ENCODE results near the gene ASGR1.
"Not testable (repeated sequence)": the region's sequence is repeated elsewhere in the genome, so short reads cannot be mapped to it uniquely, and the experiment has no call there.

Gene ASGR1

DNA sequence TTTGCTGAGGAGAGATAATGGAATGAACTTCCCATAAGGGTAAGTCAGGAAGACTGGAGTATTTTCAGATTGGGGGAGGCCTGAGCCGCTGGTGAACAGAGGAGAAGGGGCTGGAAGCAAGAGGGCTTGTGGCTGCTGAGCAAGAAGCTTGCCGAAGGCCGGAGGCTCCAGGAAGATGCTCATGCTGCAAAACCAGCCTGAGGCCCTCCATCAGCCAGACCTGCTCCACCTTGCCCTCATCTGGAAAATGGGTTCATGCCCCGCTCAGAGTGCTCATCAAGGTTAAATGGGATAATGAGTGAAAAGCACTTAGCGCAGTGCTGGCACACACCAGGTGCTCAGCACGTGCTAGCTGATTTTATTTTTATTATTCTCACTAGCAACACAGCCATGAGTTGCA is 5.5 kb upstream of the ASGR1 start:
- DNase-seq = no peak

DNA sequence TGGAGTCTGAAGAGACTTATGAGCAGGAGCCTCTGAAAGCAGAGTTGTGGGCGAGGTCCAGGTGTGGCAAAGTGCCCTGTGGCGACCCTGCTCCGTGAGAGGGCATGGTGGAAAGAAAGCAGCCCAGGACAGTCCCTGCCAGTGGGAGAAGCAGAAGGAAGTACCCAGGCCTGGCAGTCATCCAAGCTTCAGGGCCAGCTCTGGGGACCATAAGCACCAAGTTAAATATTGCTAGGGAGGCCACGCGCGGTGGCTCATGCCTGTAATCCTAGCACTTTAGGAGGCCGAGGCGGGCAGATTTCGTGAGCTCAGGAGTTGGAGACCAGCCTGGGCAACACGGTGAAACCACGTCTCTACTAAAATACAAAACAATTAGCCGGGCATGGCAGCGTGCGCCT is 4.9 kb upstream of the ASGR1 start:
- DNase-seq = no peak

DNA sequence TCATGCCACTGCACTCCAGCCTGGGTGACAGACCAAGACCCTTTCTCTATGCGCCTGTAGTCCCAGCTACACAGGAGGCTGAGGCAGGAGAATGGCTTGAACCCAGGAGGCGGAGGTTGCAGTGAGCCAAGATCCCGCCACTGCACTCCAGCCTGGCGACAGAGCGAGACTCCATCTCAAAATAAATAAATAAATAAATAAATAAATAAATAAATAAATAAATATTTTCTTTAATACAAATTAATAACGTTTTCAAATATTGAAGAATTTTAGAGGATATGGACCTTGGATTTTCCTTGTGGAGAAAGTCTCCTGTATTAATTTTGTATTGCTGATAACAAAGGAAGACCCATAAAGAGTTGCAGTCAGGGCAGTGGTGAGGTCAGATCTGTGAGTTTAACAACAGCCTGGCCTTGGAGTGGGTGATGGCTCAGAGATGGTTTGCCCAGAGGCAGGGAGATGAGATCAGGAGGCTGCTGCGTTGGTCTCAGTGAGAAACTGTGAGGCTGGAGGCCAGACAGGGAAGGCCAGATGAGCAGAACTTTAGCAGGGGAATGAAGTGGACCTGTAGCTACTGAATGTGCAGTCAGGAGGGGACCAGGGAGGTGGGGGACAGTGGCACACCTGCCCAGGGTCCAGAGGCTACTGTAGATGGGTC is 4.4 kb upstream of the ASGR1 start:
- no peak for DNase-seq

DNA sequence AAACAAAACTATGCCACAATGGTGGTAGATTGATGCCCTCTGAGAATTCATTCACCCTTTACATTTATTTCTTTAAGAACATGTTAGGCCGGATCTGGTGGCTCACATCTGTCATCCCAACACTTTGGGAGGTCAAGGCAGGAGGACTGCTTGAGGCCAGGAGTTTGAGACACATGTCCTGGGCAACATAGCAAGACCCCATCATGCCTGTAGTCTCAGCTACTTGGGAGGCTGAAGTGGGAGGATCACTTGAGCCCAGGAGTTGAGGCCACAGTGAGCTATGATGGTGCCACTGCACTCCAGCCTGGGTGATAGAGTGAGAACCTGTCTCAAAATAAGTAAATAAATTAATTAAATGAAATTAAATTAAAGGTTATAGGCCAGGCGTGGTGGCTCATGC is 2.9 kb upstream of the ASGR1 start:
- DNase-seq = not testable (repeated sequence)

DNA sequence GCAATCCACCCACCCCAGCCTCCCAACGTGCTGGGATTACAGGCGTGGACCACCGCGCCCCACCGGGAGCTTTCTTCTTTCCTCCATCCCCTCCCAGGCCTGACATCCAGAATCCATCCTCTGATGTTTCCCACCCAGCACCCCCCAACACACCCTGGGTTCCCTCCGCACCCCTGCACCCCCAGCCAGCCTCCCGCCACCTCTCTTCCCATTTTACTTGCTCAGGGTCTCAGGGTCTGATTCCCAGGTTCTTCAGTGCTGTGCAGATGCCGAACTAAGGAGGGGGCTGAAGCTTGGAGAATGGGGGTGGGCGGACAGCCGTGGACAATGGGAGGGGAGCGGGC is 225 bp downstream of the ASGR1 start:
- DNase-seq = no peak

DNA sequence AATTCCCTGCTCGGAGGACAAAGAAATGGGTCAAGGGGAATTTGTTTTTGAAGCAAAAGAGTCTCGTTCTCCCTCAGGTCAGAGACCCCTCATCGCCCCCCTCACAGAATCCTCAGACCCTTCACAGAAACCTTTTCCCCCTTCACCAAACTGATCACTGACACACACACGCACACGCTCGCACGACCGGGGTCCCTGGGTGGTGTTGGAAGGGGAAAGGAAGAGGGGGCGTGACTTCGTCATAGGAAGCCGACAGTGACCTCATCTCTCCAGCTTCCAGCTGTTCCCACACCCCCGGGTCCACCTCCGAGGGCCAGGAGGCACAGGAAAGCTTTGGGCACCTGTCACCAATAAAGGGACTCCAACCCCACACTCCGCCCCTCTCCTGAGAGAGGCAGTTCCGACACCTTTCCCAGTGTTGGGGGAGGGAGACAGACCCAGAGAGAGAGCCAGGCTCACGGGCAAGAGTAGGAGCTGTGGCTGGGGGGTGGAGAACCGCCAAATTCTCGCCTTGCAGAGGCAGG is 1.2 kb downstream of the ASGR1 start:
- DNase-seq = no peak

DNA sequence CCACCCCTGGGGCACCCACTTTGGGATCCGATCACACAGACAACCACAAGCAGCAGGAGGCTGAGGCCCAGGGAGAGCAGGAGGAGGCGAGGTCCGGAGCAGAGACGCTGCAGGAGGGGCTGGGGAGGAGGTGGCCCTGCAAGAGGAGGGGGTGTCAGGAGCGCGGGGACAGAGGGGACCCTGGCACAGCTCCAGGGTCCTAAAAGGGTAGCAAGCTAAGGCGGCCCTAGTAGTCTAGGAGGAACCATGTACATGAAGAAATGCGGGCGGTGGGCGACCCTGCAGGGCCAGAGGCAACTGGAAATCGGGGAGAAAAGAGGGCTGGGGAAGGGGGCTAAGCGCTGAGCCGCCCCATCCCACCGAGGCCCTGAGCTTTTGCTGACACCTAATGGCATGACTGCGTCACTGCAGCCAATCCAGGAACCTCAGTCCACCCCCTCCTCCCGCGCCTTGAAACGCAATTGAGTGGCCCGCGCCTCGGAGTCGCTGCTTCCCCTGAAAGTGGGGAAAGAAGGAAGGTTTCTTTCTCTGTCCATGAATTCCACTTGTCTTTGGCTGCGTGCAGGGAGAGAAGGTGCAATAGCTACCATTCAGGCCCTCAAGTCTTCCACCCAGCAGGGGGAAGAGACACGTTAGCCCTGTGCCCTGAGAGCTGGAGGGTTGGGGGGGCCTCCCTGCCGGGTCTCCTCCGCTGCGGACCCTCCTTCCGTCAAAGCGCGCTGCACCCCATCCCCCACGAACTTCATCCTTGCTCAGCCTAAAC is 1.8 kb downstream of the ASGR1 start:
- DNase-seq = peak; percentile 64

DNA sequence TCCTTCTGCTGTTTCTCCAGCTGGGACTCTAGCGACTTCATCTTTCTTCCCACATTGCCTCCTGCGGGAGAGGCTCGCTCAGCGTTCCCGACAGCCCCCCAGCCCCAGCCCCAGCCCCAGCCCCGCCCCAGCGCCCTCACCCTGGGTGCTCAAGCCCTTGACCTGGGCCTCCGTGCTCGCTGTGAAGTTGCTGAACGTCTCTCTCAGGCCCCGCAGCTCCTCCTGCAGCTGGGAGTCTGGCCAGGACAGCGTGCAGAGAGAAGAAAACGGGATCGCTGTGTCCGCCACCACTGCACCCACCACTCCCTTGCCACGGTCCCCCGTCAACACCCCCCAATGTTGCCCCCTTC is 2.4 kb downstream of the ASGR1 start:
- no peak for DNase-seq

DNA sequence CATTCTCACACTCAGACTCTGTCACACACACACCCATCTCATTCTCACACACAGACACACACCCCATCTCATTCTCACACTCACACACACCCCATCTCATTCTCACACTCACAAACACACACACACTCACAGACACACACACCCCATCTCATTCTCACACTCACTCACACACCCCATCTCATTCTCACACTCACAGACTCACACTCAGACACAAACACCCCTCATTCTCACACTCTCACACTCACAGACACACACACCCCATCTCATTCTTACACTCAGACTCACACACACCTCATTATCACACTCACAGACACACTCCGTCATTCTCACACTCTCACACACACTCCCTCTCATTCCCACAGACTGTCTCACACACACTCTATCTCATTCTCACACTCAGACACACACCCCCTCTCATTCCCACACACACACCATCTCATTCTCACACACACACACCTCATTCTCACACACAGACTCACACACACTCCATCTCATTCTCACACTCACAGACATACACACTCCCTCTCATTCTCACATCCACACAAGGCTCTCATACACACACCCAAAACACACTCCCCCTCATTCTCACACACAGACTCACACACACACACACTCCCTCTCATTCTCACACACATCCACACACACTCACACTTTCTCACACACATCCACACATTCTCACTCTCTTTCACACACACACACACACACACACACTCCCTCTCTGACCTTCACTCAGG is 2.9 kb downstream of the ASGR1 start:
- no peak for DNase-seq

DNA sequence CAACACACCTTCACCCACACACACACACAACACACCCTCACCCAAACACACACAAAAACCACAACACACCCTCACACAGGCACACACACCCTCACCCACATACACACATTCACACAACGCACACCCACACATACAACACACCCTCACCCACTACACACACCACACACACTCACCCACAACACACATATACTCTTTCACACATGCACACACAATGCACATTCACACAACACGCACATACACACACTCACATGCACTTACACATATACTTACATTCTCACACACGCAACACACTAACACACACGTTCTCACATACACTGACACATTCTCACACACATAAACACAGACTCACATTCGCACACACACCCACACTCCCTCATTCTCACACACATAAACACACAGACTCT is 3.8 kb downstream of the ASGR1 start:
- no peak for DNase-seq

DNA sequence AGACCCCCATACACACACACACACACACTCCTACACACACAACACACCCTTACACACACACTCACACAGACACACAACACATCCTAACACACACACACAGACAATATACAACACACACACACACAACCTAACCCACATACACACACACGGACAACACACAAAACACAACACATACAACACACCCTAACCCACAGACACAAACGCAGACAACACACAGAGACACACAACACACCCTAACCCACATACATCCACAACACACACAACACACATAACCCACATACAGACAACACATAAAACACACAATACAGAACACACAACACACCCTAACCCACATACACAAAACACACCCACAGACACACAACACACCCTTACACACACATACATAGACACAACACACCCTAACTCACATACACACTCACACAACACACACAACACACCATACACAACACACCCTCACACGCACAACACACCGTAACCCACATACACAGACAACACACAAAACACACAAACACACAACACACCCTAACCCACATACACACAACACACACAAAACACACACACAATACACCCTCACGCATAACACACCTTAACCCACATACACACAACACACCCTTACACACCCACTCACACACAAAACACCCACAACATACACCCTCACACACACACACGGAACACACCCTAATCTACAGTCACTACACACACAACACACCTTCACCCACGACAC is 4.4 kb downstream of the ASGR1 start:
- DNase-seq = no peak

DNA sequence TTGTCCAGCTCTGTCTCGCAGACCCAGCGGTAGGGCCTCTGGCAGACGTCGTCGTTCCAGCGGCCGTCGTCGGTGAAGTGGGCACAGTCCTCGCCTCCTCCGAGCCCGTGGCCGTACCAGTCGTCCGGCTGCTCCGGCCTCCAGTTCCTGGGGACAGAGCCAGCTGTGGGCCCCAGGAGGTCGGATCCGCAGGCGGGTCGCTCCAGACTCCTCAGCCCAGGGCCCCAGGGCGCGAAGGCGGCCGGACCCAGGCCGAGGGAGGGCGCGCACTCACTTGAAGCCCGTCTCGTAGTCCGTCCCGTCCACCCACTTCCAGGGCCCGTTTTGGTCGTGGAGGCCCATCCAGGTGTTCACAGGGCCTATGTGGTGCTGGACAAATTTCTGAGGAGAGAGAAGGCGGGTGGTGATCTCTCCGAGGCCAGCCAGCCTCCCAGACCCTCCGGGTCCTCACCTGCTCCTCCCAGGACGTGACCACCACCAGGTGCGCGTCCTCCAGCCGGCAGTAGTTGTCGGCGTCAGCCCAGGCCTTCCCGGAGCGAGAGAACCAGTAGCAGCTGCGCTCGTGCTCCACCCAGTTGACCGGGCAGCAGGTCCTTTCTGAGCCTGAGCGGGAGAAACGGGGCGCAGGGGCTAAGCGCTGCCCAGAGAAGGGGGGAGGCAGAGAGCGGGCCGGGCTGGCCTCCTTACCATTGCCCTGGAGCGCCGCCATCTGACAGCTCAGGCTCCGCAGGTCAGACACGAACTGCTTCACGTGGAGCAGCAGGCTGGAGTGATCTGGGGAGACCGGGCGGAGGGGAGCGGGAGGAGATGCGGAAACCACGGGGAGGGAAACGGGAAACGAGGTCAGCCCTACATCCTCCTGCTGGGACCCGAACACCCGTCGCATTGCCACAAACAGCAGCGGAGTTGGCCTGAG is 5.2 kb downstream of the ASGR1 start:
- no peak for DNase-seq

DNA sequence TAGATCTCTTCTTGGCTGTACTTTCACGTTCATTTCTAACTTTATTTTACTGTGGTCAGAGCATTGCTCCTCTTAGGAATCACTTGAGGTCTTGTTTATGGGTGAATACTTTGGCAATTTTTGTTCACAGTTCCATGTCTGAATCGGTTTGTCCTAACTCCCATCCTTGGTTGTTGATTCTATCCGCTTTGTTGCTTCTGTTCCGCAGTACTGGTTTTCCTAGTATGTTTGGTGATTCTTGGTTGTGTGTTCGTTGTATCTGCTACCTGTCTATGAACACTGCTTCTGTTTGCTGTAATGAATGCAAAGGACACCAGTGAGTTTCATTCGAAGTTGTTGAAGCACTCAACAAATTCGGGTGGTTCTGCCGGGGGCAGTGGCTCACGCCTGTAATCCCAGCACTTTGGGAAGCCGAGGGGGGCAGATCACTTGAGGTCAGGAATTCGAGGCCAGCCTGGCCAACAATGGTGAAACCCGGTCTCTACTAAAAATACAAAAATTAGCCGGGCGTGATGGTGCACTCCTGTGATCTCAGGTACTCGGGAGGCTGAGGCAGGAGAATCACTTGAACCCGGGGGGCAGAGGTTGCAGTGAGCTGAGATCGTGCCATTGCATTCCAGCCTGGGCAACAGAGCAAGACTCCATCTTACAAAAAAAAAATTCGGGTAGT is 6.5 kb downstream of the ASGR1 start:
- not testable (repeated sequence) for DNase-seq

DNA sequence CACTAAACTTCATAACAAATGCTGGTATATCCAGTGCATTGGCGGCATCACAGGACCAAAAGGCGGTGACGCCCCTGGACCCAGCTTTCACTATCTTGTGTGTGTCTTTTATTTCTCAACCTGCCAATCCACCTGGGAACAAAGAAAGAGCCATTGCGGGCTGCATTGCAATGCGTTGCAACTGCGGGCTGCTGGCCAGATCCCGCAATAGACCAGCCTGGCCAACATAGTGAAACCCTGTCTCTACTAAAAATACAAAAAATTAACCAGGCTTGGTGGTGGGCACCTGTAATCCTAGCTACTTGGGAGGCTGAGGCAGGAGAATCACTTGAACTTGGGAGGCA is 9.6 kb downstream of the ASGR1 start:
- DNase-seq = not testable (repeated sequence)

DNA sequence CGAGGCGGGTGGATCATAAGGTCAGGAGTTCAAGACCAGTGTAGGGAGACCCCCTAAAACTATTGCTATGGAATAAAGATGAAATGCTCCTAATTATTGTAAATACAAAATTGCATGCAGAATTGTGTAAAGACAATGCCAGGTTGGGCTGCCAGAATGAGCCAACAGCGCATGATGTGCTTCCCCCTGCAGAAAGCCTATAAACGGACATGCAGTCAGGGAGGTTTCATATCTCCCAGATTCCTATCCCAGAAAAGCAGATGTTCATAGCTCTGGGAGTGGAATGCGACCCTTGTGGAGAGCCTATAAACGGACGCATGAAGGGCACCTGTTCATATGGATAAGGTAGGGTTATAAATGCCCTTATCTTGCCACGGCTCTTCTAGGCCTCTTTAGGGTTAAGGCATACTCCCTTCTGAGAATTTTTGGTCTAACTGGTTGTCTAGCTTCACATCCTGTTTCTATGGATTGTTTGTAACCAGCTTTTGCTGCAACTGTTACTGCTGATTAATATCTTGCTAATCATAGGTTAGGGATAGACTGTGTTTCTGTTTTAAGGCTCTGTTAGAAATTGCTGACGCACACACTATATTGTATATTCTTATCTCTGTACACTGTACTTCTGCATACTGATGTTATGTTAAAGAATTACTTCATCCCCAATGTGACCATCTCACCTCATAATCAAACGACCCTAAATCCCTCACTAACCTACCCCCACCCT is 10.2 kb downstream of the ASGR1 start:
- DNase-seq = not testable (repeated sequence)

DNA sequence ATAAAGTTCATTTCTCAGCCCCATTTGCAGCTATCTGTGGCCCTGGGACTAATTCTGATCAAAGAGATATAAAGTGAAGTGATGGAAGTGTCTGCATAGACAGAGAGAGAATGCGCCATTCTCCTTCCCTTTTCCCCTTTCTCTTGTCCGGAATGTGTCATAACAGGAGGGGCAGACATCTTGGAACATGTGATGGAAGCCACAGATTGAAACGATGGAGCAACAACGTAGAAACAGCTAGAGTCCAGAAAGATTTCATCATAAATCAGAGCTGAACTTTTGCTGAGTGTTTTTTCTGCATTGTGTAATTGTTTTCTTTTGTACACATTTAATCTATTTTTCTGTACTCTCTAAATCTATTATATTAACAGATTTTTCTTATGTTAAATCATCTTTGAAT is 11.3 kb downstream of the ASGR1 start:
- DNase-seq = no peak

DNA sequence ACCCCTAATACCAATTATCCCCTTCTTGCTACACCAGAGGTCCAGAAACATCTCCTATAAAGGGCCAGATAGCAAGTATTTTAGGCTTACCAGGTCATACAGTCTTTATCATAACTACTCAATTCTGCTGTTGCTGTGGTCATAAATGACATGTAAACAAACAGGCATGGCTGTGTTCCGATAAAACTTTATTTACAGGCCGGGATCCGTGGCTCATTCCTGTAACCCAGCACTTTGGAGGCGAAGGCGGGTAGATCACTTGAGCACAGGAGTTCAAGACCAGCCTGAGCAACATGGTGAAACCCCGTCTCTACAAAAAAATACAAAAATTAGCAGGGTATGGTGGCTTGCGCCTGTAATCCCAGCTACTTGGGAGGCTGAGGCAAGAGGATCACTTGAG is 12.3 kb downstream of the ASGR1 start:
- DNase-seq = no peak

DNA sequence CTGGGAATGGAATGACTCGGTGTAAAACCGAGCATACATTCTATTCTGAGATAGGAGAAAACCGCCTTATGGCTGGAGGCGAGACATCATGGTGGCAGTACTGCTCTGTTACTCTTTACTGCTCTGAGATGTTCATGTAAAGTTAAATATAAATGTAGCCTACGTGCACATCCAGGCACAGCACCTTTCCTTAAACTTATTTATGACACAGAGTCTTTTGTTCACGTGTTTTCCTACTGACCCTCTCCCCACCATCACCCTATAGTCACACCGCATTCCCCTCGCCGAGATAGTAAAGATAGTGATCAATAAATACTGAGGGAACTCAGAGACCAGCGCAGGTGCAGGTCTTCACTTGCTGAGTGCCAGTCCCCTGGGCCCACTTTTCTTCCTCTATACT is 19.6 kb downstream of the ASGR1 start:
- not testable (repeated sequence) for DNase-seq

DNA sequence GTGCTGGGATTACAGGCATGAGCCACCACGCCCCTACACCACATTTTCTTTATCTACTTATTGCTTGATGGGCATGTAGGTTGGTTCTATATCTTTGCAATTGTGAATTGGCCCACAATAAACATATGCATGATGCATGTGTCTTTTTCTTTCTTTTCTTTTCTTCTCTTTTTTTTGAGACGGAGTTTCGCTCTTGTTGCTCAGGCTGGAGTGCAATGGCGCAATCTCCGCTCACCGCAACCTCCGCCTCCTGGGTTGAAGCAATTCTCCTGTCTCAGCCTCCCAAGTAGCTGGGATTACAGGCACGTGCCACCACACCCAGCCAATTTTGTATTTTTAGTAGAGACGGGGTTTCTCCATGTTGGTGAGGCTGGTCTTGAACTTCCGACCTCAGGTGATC is 20.7 kb downstream of the ASGR1 start:
- DNase-seq = not testable (repeated sequence)

DNA sequence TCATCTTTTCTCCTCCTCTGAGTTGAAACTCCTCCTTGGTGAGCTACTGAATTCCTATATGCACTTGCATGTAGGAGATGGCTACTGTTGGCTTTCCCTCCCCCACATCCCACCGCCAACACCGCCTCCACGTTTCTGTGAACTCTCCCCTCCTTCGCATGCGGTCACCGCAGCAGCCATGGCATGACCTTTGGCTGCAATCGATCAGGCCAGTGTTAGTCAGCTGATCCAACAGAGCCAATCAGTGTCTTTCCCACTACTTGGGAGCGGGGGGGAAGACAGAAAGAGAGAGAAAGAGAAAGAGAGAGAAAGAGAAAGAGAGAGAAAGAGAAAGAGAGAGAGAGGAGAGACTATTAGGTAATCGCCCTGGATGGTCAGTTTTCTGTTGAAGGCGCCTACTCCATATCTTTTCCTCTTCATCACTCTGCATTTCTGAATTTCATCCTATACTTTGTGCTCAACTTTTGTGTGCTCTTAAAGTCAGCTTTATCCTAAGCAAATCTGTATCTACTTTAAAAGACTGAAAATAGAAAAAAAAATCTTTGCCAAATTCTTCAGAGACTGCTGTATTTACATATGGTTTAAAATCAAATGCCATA is 22.7 kb downstream of the ASGR1 start:
- no peak for DNase-seq

DNA sequence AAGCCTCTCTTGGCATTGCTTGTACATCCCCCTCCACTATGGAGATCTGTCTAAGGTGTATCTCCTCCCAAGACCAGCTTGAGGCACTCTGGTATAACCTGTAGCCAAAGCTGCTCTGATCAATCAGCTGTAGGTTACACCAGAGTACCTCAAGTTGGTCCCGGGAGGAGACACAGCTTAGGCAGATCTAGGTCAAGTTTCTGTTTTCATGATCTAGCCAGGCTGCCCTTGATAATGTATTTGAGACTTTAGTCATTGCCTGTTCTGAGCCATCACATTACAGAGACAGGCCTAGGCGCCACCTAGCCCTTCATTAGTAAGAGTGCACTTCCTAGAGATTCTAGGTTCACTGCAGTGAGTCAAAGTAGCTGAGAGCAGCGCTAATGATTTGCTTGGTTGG is 31.4 kb downstream of the ASGR1 start:
- no peak for DNase-seq
